ENCODE results near the gene PHLPP1.

The PHLPP1 gene

DNA sequence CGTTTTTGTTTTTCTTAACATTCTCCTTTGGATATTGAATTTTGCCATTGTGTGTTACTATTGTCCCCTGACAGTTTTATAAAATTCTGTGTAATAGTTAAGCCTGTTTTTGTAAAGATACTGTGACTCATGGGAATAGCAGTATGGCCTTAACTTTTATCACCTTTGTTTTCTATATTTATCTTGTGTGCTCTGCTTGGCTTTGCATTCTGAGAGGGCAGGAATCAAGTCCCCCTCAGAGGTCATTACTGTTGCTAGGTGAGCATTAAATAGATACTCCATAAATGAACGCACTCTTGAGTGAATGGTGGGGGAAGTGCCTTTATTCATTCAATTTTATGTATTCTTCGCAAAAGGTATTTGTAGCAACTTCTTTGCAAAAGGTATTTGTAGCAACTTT lies 160.0 kb downstream of the PHLPP1 start:
- H3K4me1 ChIP-seq (ENCODE audit: low read depth, poor library complexity, severe bottlenecking) = peaks cover 28% of the 10 kb centered on the region
- no peaks in the 10 kb centered on the region for H3K36me3 ChIP-seq (ENCODE audit: insufficient read depth)
- no peak overlapping the region for H3K4me2 ChIP-seq
- H3K9ac ChIP-seq = no peak overlapping the region
- H2AFZ ChIP-seq (ENCODE audit: low read depth) = no peak overlapping the region
- TF ChIP-seq CTCF (conservative IDR thresholded peaks at IDR 0.05; ENCODE audit: low read depth, low read length) = no peak
- no peaks in the 10 kb centered on the region for H3K27me3 ChIP-seq (ENCODE audit: insufficient read depth, low read depth)
- H4K20me1 ChIP-seq (ENCODE audit: insufficient read depth) = no peaks in the 10 kb centered on the region
- no peak overlapping the region for H3K27ac ChIP-seq
- H3K4me3 ChIP-seq (IDR thresholded peaks at IDR 0.05; ENCODE audit: insufficient read depth, low read depth, low read length) = no peak overlapping the region
- H3K79me2 ChIP-seq (ENCODE audit: insufficient read depth, low read depth) = no peaks in the 10 kb centered on the region; the same call in 1 of the 2 replicates

GRCh38 chr18:62876111-62876510 lies 160.8 kb downstream of the PHLPP1 start:
- H4K20me1 ChIP-seq (ENCODE audit: insufficient read depth) = no peaks in the 10 kb centered on the region
- no peaks in the 10 kb centered on the region for H3K36me3 ChIP-seq (ENCODE audit: insufficient read depth)
- H3K27me3 ChIP-seq (ENCODE audit: insufficient read depth, low read depth) = no peaks in the 10 kb centered on the region
- H3K4me1 ChIP-seq (ENCODE audit: low read depth, poor library complexity, severe bottlenecking) = peaks cover 26% of the 10 kb centered on the region
- no peaks in the 10 kb centered on the region for H3K79me2 ChIP-seq (ENCODE audit: insufficient read depth, low read depth)
- no peak for TF ChIP-seq CTCF (conservative IDR thresholded peaks at IDR 0.05; ENCODE audit: low read depth, low read length)
- H3K27ac ChIP-seq = no peak overlapping the region
- no peak overlapping the region for H3K4me3 ChIP-seq (IDR thresholded peaks at IDR 0.05; ENCODE audit: insufficient read depth, low read depth, low read length)
- H3K4me2 ChIP-seq = no peak overlapping the region
- no peak overlapping the region for H3K9ac ChIP-seq
- H2AFZ ChIP-seq (ENCODE audit: low read depth) = no peak overlapping the region

DNA sequence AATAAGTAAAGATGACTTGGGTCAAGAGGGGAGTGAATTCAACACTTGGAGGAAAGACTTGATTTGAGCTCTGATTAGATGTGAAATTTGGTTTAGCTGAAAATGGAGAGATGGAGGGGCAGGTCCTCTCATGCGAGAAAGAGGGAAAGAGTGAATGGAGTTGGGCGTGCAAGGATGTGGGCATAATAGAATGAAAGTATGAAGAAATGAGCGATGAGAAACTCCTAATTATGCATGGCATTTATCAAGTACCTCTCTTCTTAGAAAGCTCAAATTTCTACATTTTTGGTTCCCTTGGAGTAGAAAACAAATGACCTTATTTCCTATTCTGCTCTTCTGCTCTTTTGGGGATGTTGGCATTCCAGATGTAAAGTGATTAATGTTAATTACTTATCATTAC lies 161.5 kb downstream of the PHLPP1 start:
- H4K20me1 ChIP-seq (ENCODE audit: insufficient read depth) = no peaks in the 10 kb centered on the region
- no peaks in the 10 kb centered on the region for H3K36me3 ChIP-seq (ENCODE audit: insufficient read depth)
- no peaks in the 10 kb centered on the region for H3K79me2 ChIP-seq (ENCODE audit: insufficient read depth, low read depth)
- no peaks in the 10 kb centered on the region for H3K27me3 ChIP-seq (ENCODE audit: insufficient read depth, low read depth)
- no peak overlapping the region for H2AFZ ChIP-seq (ENCODE audit: low read depth)
- no peak overlapping the region for H3K9ac ChIP-seq
- H3K4me3 ChIP-seq (IDR thresholded peaks at IDR 0.05; ENCODE audit: insufficient read depth, low read depth, low read length) = no peak overlapping the region
- H3K27ac ChIP-seq = no peak overlapping the region
- no peak for TF ChIP-seq CTCF (conservative IDR thresholded peaks at IDR 0.05; ENCODE audit: low read depth, low read length)
- peaks cover 26% of the 10 kb centered on the region for H3K4me1 ChIP-seq (ENCODE audit: low read depth, poor library complexity, severe bottlenecking)
- no peak overlapping the region for H3K4me2 ChIP-seq

DNA sequence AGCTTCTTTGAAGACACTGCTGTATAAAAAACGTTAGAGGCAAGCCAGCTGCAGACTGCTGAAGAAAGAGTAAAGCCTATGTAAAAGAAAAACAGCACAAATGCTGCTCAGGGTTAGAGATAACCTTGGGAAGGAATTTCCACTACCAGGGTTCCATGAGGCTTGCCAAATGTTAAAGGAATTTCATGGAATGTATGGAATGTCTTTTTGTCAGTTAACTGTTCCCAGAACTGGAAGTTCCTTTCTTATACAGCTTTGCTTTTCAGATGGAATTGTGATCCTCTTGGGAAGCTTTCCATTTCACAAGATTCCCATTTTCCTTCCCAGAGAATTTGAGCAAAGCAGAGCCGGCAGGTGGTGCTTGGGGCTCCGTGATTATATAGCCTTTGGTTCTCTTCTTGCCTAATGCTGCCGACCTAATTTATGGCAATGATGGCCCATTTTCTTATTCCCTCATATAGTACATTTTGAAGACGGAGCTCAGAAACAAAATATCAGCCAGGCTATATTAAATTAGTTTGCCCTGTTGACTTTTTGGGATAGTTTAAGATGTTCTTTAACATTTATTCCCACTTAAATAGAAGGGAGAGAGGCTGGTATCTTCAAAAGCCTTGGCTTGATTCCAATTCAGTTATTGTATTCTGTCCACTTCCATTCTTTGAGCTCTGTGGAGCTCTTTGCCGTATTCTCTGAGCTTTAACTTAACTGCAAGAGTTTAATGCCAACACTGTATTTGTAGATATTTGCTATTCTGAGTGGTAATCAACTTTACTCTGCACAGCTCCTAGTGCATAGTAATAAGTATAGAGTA lies 162.3 kb downstream of the PHLPP1 start:
- Histone ChIP-seq H3K9ac (no peak overlapping the region), H3K27ac (no peak overlapping the region), H2AFZ (ENCODE audit: low read depth) (no peak overlapping the region), H3K27me3 (ENCODE audit: insufficient read depth, low read depth) (no peaks in the 10 kb centered on the region), H3K4me1 (ENCODE audit: low read depth, poor library complexity, severe bottlenecking) (peaks cover 21% of the 10 kb centered on the region), H3K4me2 (no peak overlapping the region), H3K4me3 (IDR thresholded peaks at IDR 0.05; ENCODE audit: insufficient read depth, low read depth, low read length) (no peak overlapping the region), H3K36me3 (ENCODE audit: insufficient read depth) (no peaks in the 10 kb centered on the region), H3K79me2 (ENCODE audit: insufficient read depth, low read depth) (no peaks in the 10 kb centered on the region), H4K20me1 (ENCODE audit: insufficient read depth) (no peaks in the 10 kb centered on the region)
- TF ChIP-seq CTCF (conservative IDR thresholded peaks at IDR 0.05; ENCODE audit: low read depth, low read length) = no peak

Data from KMS-11 (cell line).